CD4-positive, alpha-beta T cell (primary cell): ENCODE measurements around the gene MTNR1A. TPM values are rescaled to one million over a fixed set of nuclear protein-coding genes. Genes with fewer than 3 reads are reported as not detected.

Source experiments
- ATAC-seq: fragments of 200-7000 bp; cut with Tn5 transposase; one replicate; pipeline ENCODE4 v1.10.0; 2022; ENCODE audit warnings: mild to moderate bottlenecking; ENCODE audit not compliant: poor library complexity
- CTCF ChIA-PET: fragments of 350-600 bp; sonication (Branson Sonifier 250); formaldehyde crosslinking; loops from one replicate; lab custom pipeline; 2021; ENCODE audit warnings: antibody characterized with exemption, inconsistent platforms; lab: Charles Lee
- POLR2A ChIA-PET: fragments of 350-600 bp; sonication (Branson Sonifier 250); formaldehyde crosslinking; loops from one replicate; lab custom pipeline; 2021; ENCODE audit warnings: antibody characterized with exemption, inconsistent platforms; lab: Charles Lee
- DNase-seq, 14 experiments: peaks; one replicate each; pipeline ENCODE4 v3.0.0-alpha.2; 2013 to 2020; ENCODE audit warnings: mixed read lengths in 2 of 14
- H3K27ac ChIP-seq, 2 donors: one replicate each; pipeline versions ENCODE4 v1.5.1 to v1.7.0; 2013; ENCODE audit warnings: low read length in 2 of 2, low read depth in 1 of 2, mild to moderate bottlenecking in 1 of 2
- H3K27me3 ChIP-seq, 2 experiments: 1 replicate in 1 of 2; 2 replicates in 1 of 2; pipeline versions ENCODE4 v1.6.1 to v1.7.0; 2013; ENCODE audit warnings: low read length in 2 of 2, control low read depth in 1 of 2, mild to moderate bottlenecking in 1 of 2, moderate library complexity in 1 of 2; ENCODE audit not compliant: insufficient read depth in 2 of 2, control insufficient read depth in 1 of 2
- H3K36me3 ChIP-seq: one replicate; pipeline ENCODE4 v1.6.1; 2013; ENCODE audit warnings: low read length, control low read depth; ENCODE audit not compliant: insufficient read depth
- H3K4me1 ChIP-seq: one replicate; pipeline ENCODE4 v1.6.1; 2013; ENCODE audit warnings: low read length, control low read depth; ENCODE audit not compliant: insufficient read depth
- H3K4me3 ChIP-seq: one replicate; pipeline ENCODE4 v1.5.1; 2013; ENCODE audit warnings: mild to moderate bottlenecking, low read length, moderate library complexity
- H3K9me3 ChIP-seq, 2 experiments: 1 replicate in 1 of 2; 2 replicates in 1 of 2; pipeline versions ENCODE4 v1.6.1 to v1.7.0; 2013; ENCODE audit warnings: low read length in 2 of 2, mild to moderate bottlenecking in 2 of 2, control low read depth in 1 of 2, moderate library complexity in 1 of 2; ENCODE audit not compliant: control insufficient read depth in 1 of 2, insufficient read depth in 1 of 2
- H3K27ac Mint-ChIP-seq: one replicate; pipeline ENCODE4 v1.8.0; 2020; ENCODE audit warnings: mixed read lengths
- H3K27me3 Mint-ChIP-seq: one replicate; pipeline ENCODE4 v1.8.0; 2021; ENCODE audit warnings: mixed read lengths
- H3K36me3 Mint-ChIP-seq: one replicate; pipeline ENCODE4 v1.8.0; 2021; ENCODE audit warnings: low read depth, mixed read lengths
- H3K4me1 Mint-ChIP-seq: one replicate; pipeline ENCODE4 v1.8.0; 2021; ENCODE audit warnings: low read depth, mixed read lengths
- H3K4me3 Mint-ChIP-seq: one replicate; pipeline ENCODE4 v1.8.0; 2020; ENCODE audit warnings: mild to moderate bottlenecking, mixed read lengths
- H3K9me3 Mint-ChIP-seq: one replicate; pipeline ENCODE4 v1.8.0; 2020; ENCODE audit warnings: mixed read lengths
- CTCF ChIP-seq: fragments of 200-600 bp; IDR thresholded peaks from one replicate; pipeline ENCODE4 v1.8.0; 2022; ENCODE audit warnings: antibody characterized with exemption, mild to moderate bottlenecking
- intact Hi-C, 2 experiments: fragments of 100-400 bp; cut with DNase I in 1 of 2; cut with micrococcal nuclease in 1 of 2; formaldehyde crosslinking; loops; one replicate each; pipeline versions ENCODE4 v1.15.1 to v1.9.0; 2023 to 2025; cut with DNase I, micrococcal nuclease
- total RNA-seq, 174 experiments: library from RNA in 2 of 174; stranded (reverse) in 2 of 174; gene quantifications; one replicate each; pipeline ENCODE4 v1.2.3 and lab custom pipeline; 2021 to 2026

Gene MTNR1A
- total RNA-seq, 2 experiments from 2014 or later, result not detected

GRCh38 chr4:186596346-186596745, 41.0 kb upstream of the MTNR1A start:
- Mint-ChIP-seq H3K27ac (no peak overlapping the region), H3K4me1 (no peaks in the 10 kb centered on the region), H3K27me3 (no peaks in the 10 kb centered on the region), H3K4me3 (no peak overlapping the region), H3K9me3 (no peaks in the 10 kb centered on the region), H3K36me3 (no peaks in the 10 kb centered on the region)
- no peak for DNase-seq
- Histone ChIP-seq H3K4me1 (no peaks in the 10 kb centered on the region), H3K27ac (no peak overlapping the region), H3K27me3 (no peaks in the 10 kb centered on the region), H3K9me3 (peaks cover 0 to 8% of the 10 kb centered on the region in 2 experiments), H3K36me3 (no peaks in the 10 kb centered on the region), H3K4me3 (no peak overlapping the region)
- no peak for ATAC-seq
- TF ChIP-seq CTCF, result no peak
- ChIA-PET CTCF (no interaction called here), POLR2A (no interaction called here)
- intact Hi-C loops, result no loop called here

GRCh38 chr4:186593587-186593973, 38.2 kb upstream of the MTNR1A start:
- ChIA-PET POLR2A (no interaction called here), CTCF (no interaction called here)
- no peaks in the 10 kb centered on the region for H3K9me3 Mint-ChIP-seq
- H3K36me3 Mint-ChIP-seq, result no peaks in the 10 kb centered on the region
- no peaks in the 10 kb centered on the region for H3K4me1 Mint-ChIP-seq
- Histone ChIP-seq H3K27me3 (no peaks in the 10 kb centered on the region), H3K9me3 (peaks cover 0 to 4% of the 10 kb centered on the region in 2 experiments), H3K36me3 (no peaks in the 10 kb centered on the region), H3K4me1 (no peaks in the 10 kb centered on the region), H3K27ac (no peak overlapping the region), H3K4me3 (no peak overlapping the region)
- no peak for DNase-seq
- H3K27ac Mint-ChIP-seq, result no peak overlapping the region
- TF ChIP-seq CTCF, result no peak
- intact Hi-C loops, result no loop called here
- H3K4me3 Mint-ChIP-seq, result no peak overlapping the region
- no peak for ATAC-seq
- H3K27me3 Mint-ChIP-seq, result peaks cover 4% of the 10 kb centered on the region

- Histone ChIP-seq H3K4me1 (no peaks in the 10 kb centered on the region), H3K36me3 (no peaks in the 10 kb centered on the region), H3K27ac (no peak overlapping the region), H3K4me3 (no peak overlapping the region), H3K27me3 (no peaks in the 10 kb centered on the region), H3K9me3 (peaks cover 0 to 4% of the 10 kb centered on the region in 2 experiments)
- H3K27me3 Mint-ChIP-seq, result peaks cover 4% of the 10 kb centered on the region
- POLR2A ChIA-PET, result no interaction called here
- H3K4me3 Mint-ChIP-seq, result no peak overlapping the region
- H3K9me3 Mint-ChIP-seq, result no peaks in the 10 kb centered on the region
- no peak overlapping the region for H3K27ac Mint-ChIP-seq
- no peak for TF ChIP-seq CTCF
- H3K36me3 Mint-ChIP-seq, result no peaks in the 10 kb centered on the region
- ATAC-seq (no peak), DNase-seq (no peak)
- CTCF ChIA-PET, result no interaction called here
- no peaks in the 10 kb centered on the region for H3K4me1 Mint-ChIP-seq
- intact Hi-C loops, result no loop called here
These were observed 37.7 kb upstream of the MTNR1A start for GRCh38 chr4:186592966-186593586.
